Liver (tissue), 3 donors: ENCODE data around the gene MRPL52.

Source experiments
- ATF3 ChIP-seq: IDR thresholded peaks from 2 replicates; pipeline ENCODE4 v1.6.1; 2016; ENCODE audit warnings: antibody characterized with exemption
- CTCF ChIP-seq: fragments of 150-350 bp; IDR thresholded peaks from 2 replicates; pipeline ENCODE4 v1.5.1; 2017; ENCODE audit warnings: improper control_type of control experiment, low read depth, low read length; ENCODE audit not compliant: missing input control
- EGR1 ChIP-seq, 2 donors: IDR thresholded peaks; 2 replicates each; pipeline ENCODE4 v1.6.1; 2016 to 2018; ENCODE audit warnings: antibody characterized with exemption in 2 of 2, low read depth in 2 of 2
- GABPA ChIP-seq, 2 donors: IDR thresholded peaks in 1 of 2; conservative IDR thresholded peaks in 1 of 2; 2 replicates each; pipeline ENCODE4 v1.6.1; 2016; ENCODE audit warnings: antibody characterized with exemption in 2 of 2, mild to moderate bottlenecking in 1 of 2, moderate library complexity in 1 of 2
- JUND ChIP-seq, 2 donors: IDR thresholded peaks; 2 replicates each; pipeline ENCODE4 v1.6.1; 2016; ENCODE audit warnings: antibody characterized with exemption in 2 of 2
- MAX ChIP-seq: IDR thresholded peaks from 2 replicates; pipeline ENCODE4 v1.6.1; 2016; ENCODE audit warnings: antibody characterized with exemption
- NR2F2 ChIP-seq: IDR thresholded peaks from 2 replicates; pipeline ENCODE4 v1.6.1; 2016; ENCODE audit warnings: antibody characterized with exemption
- RAD21 ChIP-seq, 2 donors: IDR thresholded peaks; 2 replicates each; pipeline ENCODE4 v1.6.1; 2016; ENCODE audit warnings: antibody characterized with exemption in 2 of 2, mild to moderate bottlenecking in 2 of 2
- TAF1 ChIP-seq: conservative IDR thresholded peaks from 2 replicates; pipeline ENCODE4 v1.6.1; 2016; ENCODE audit warnings: antibody characterized with exemption, mild to moderate bottlenecking
- YY1 ChIP-seq: IDR thresholded peaks from 2 replicates; pipeline ENCODE4 v1.6.1; 2016; ENCODE audit warnings: antibody characterized with exemption, mild to moderate bottlenecking
- donor health status: healthy.
- donor health status: healthy.

GRCh38 chr14:22878271-22879246 lies 48.9 kb downstream of the MRPL52 start:
- TF ChIP-seq JUND (IDR thresholded peaks at IDR 0.05), result no peak
- no peak for TF ChIP-seq TAF1
- no peak for TF ChIP-seq RAD21 (IDR thresholded peaks at IDR 0.05)
- no peak for TF ChIP-seq CTCF
- TF ChIP-seq NR2F2, result no peak
- no peak for TF ChIP-seq MAX
- no peak for TF ChIP-seq GABPA (IDR thresholded peaks at IDR 0.05 in 1 of 2, conservative IDR thresholded peaks at IDR 0.05 in 1 of 2)
- TF ChIP-seq YY1, result no peak
- TF ChIP-seq EGR1 (IDR thresholded peaks at IDR 0.05; ENCODE audit: low read depth in 2 of 2), result no peak
- no peak for TF ChIP-seq ATF3
